H1 (cell line): Measurements from ENCODE around the gene MTARC1. TPM values are rescaled to one million over a fixed set of nuclear protein-coding genes. Genes with fewer than 3 reads are reported as not detected.

Source experiments
- CTCF ChIA-PET: fragments of 300-600 bp; sonication (Branson Sonifier 250); formaldehyde crosslinking; loops from one replicate; lab custom pipeline; 2021; ENCODE audit not compliant: partially characterized antibody; lab: Charles Lee
- POLR2A ChIA-PET: fragments of 300-600 bp; sonication (Branson Sonifier 250); formaldehyde crosslinking; loops from one replicate; lab custom pipeline; 2021; ENCODE audit warnings: inconsistent platforms; ENCODE audit not compliant: partially characterized antibody; lab: Charles Lee
- DNase-seq, 2 experiments: peaks; one replicate each; pipeline versions ENCODE4 v3.0.0 to v3.0.0-alpha.2; 2010 to 2022; ENCODE audit warnings: low spot score in 2 of 2, low read depth in 1 of 2, mixed read lengths in 1 of 2
- FAIRE-seq: peaks from 2 replicates; lab custom pipeline; 2011; peaks lifted over from hg19 to GRCh38; lab: Jason Lieb, UNC
- H2AFZ ChIP-seq: 2 replicates; pipeline ENCODE4 v1.8.1; 2012; ENCODE audit warnings: low read length, inconsistent platforms
- H2AK5ac ChIP-seq: 2 replicates; pipeline ENCODE4 v1.6.1; 2013; ENCODE audit warnings: low read depth, low read length
- H2BK120ac ChIP-seq: replicated peaks from 2 replicates; pipeline ENCODE3; 2013; ENCODE audit warnings: low read depth, low read length, inconsistent platforms
- H2BK12ac ChIP-seq: 2 replicates; pipeline ENCODE4 v1.6.1; 2013; ENCODE audit warnings: low read depth, low read length
- H2BK15ac ChIP-seq: 2 replicates; pipeline ENCODE4 v1.6.1; 2013; ENCODE audit warnings: low read length
- H2BK20ac ChIP-seq: 2 replicates; pipeline ENCODE4 v1.6.1; 2013; ENCODE audit warnings: low read length
- H2BK5ac ChIP-seq: 2 replicates; pipeline ENCODE4 v1.6.1; 2013; ENCODE audit warnings: low read depth, low read length
- H3K14ac ChIP-seq: 2 replicates; pipeline ENCODE4 v1.6.1; 2013; ENCODE audit warnings: inconsistent platforms; ENCODE audit not compliant: insufficient read length
- H3K18ac ChIP-seq: 2 replicates; pipeline ENCODE4 v1.6.1; 2013; ENCODE audit warnings: low read length; ENCODE audit errors: extremely low read depth
- H3K23ac ChIP-seq: 2 replicates; pipeline ENCODE4 v1.6.1; 2013; ENCODE audit warnings: inconsistent platforms; ENCODE audit not compliant: insufficient read length
- H3K23me2 ChIP-seq: 2 replicates; pipeline ENCODE4 v1.6.1; 2013; ENCODE audit warnings: low read depth, low read length
- H3K27ac ChIP-seq: 2 replicates; pipeline ENCODE4 v1.6.1; 2011; ENCODE audit warnings: low read depth, low read length, inconsistent platforms
- H3K27me3 ChIP-seq, 4 experiments: replicated peaks in 1 of 4; 1 replicate in 1 of 4; 2 replicates in 3 of 4; pipeline versions ENCODE4 v1.6.1 to v1.8.1; 2011 to 2013; ENCODE audit warnings: low read length in 3 of 4, mild to moderate bottlenecking in 3 of 4, inconsistent platforms in 2 of 4, mixed read lengths in 2 of 4, moderate library complexity in 1 of 4; ENCODE audit not compliant: control insufficient read depth in 3 of 4, insufficient read depth in 3 of 4; ENCODE audit errors: extremely low read depth in 1 of 4
- H3K36me3 ChIP-seq, 4 experiments: 2 replicates each; pipeline versions ENCODE4 v1.6.1 to v1.8.1; 2011 to 2013; ENCODE audit warnings: mild to moderate bottlenecking in 4 of 4, low read length in 3 of 4, moderate library complexity in 2 of 4, control low read depth in 1 of 4, inconsistent platforms in 1 of 4; ENCODE audit not compliant: insufficient read depth in 4 of 4, control insufficient read depth in 2 of 4
- H3K4ac ChIP-seq: replicated peaks from 2 replicates; pipeline ENCODE3; 2013; ENCODE audit warnings: low read length, low read depth, mixed read lengths, inconsistent platforms; ENCODE audit not compliant: insufficient read length
- H3K4me1 ChIP-seq, 4 experiments: replicated peaks in 1 of 4; 1 replicate in 1 of 4; 2 replicates in 3 of 4; pipeline versions ENCODE4 v1.6.1 to v1.8.1; 2011 to 2013; ENCODE audit warnings: low read length in 3 of 4, inconsistent platforms in 2 of 4, mixed read lengths in 1 of 4; ENCODE audit not compliant: insufficient read depth in 4 of 4, control insufficient read depth in 3 of 4
- H3K4me2 ChIP-seq, 2 experiments: 2 replicates each; pipeline versions ENCODE4 v1.6.1 to v1.8.1; 2011 to 2013; ENCODE audit warnings: low read depth in 2 of 2, low read length in 2 of 2, control low read depth in 1 of 2, inconsistent platforms in 1 of 2, mild to moderate bottlenecking in 1 of 2; ENCODE audit not compliant: insufficient read depth in 1 of 2
- H3K4me3 ChIP-seq, 4 experiments: fragments of 200-600, 300-600 bp in 1 of 4; sonication (generic), shearing (Covaris generic), sonication (Bioruptor Twin) in 1 of 4; 2 replicates each; pipeline versions ENCODE4 v1.5.1 to v1.8.1; 2011 to 2016; ENCODE audit warnings: low read length in 4 of 4, low read depth in 3 of 4, control low read depth in 2 of 4, inconsistent platforms in 2 of 4, mild to moderate bottlenecking in 2 of 4, mixed read lengths in 1 of 4, moderate library complexity in 1 of 4; ENCODE audit not compliant: insufficient read depth in 2 of 4; ENCODE audit errors: extremely low read depth in 1 of 4
- H3K56ac ChIP-seq: replicated peaks from 2 replicates; pipeline ENCODE3; 2013; ENCODE audit warnings: low read depth, mild to moderate bottlenecking, mixed read lengths, low read length, inconsistent platforms; ENCODE audit not compliant: insufficient read length
- H3K79me1 ChIP-seq: 2 replicates; pipeline ENCODE4 v1.6.1; 2013; ENCODE audit warnings: low read depth, low read length, control low read depth
- H3K79me2 ChIP-seq, 2 experiments: 2 replicates each; pipeline versions ENCODE4 v1.6.1 to v1.8.1; 2012 to 2013; ENCODE audit warnings: low read length in 2 of 2, mild to moderate bottlenecking in 2 of 2, inconsistent platforms in 1 of 2; ENCODE audit not compliant: insufficient read depth in 2 of 2, control insufficient read depth in 1 of 2
- H3K9ac ChIP-seq, 4 experiments: replicated peaks in 1 of 4; 1 replicate in 1 of 4; 2 replicates in 3 of 4; pipeline versions ENCODE4 v1.6.1 to v1.8.1; 2011 to 2013; ENCODE audit warnings: low read depth in 3 of 4, low read length in 3 of 4, control low read depth in 2 of 4, mild to moderate bottlenecking in 2 of 4, moderate library complexity in 2 of 4, inconsistent platforms in 1 of 4; ENCODE audit errors: extremely low read depth in 1 of 4
- H3K9me3 ChIP-seq, 2 experiments: 2 replicates each; pipeline versions ENCODE4 v1.6.1 to v1.8.1; 2012 to 2013; ENCODE audit warnings: mild to moderate bottlenecking in 2 of 2, moderate library complexity in 2 of 2, control low read depth in 1 of 2, inconsistent platforms in 1 of 2, low read depth in 1 of 2, low read length in 1 of 2, mixed read lengths in 1 of 2; ENCODE audit not compliant: insufficient read depth in 2 of 2
- H4K20me1 ChIP-seq, 2 experiments: replicated peaks in 1 of 2; 2 replicates each; pipeline versions ENCODE3 to v1.8.1; 2011 to 2013; ENCODE audit warnings: inconsistent platforms in 2 of 2, low read length in 2 of 2, mild to moderate bottlenecking in 1 of 2; ENCODE audit not compliant: insufficient read depth in 2 of 2, control insufficient read depth in 1 of 2
- H4K5ac ChIP-seq: 2 replicates; pipeline ENCODE4 v1.6.1; 2013; ENCODE audit warnings: low read length, low read depth, mixed read lengths, inconsistent platforms; ENCODE audit not compliant: insufficient read length
- H4K8ac ChIP-seq: 2 replicates; pipeline ENCODE4 v1.8.0; 2013; ENCODE audit warnings: mild to moderate bottlenecking, moderate library complexity, low read length, inconsistent platforms; ENCODE audit not compliant: insufficient read depth; ENCODE audit errors: extremely low read depth
- H4K91ac ChIP-seq: replicated peaks from 2 replicates; pipeline ENCODE3; 2013; ENCODE audit warnings: low read length, mixed read lengths, inconsistent platforms; ENCODE audit not compliant: insufficient read length
- ATF3 ChIP-seq: IDR thresholded peaks from 2 replicates; pipeline ENCODE4 v1.6.1; 2011; ENCODE audit warnings: low read depth, mild to moderate bottlenecking, low read length; ENCODE audit not compliant: insufficient read depth
- TEAD4 ChIP-seq: IDR thresholded peaks from 2 replicates; pipeline ENCODE4 v1.6.1; 2012; ENCODE audit warnings: low read depth, low read length, inconsistent platforms, mixed read lengths
- WGBS, 2 experiments: shearing (Covaris generic) in 1 of 2; methylation state at CpG; one replicate each; pipeline versions ENCODE4 v1.1.6 to v1.1.7; 2013 to 2015; ENCODE audit warnings: low lambda C conversion rate in 2 of 2, mixed read lengths in 2 of 2, inconsistent platforms in 1 of 2, low coverage in 1 of 2, missing lambda C conversion rate in 1 of 2; ENCODE audit not compliant: insufficient replicate concordance in 2 of 2, insufficient coverage in 1 of 2, insufficient read length in 1 of 2; ENCODE audit errors: extremely low coverage in 1 of 2, missing lambda C conversion rate in 1 of 2; 5-methylcytosine and 5-hydroxymethylcytosine counted together
- polyA plus RNA-seq, 7 experiments: library from polyadenylated mRNA; depleted of rRNA in 3 of 7; stranded (reverse) in 5 of 7; unstranded in 2 of 7; fragments of >200 nt in 5 of 7; fragments of 200-250 nt in 2 of 7; gene quantifications; 1 replicate in 5 of 7; 2 replicates in 1 of 7; 4 replicates in 1 of 7; pipeline versions ENCODE4 v1.2.1 to v1.2.3, GENCODE V29; 2011 to 2013; ENCODE audit warnings: missing spikeins in 2 of 7, mixed read lengths in 2 of 7
- total RNA-seq: library from RNA; stranded (reverse); fragmentation: NEBNext Ultra II Directional; extraction: Animal tissue kit (Norgen Biotek cat#: 25700); gene quantifications from 2 replicates; pipeline ENCODE4 v1.2.1, GENCODE V29; 2021

Gene MTARC1
- total and polyA plus RNA-seq, 2 of the 8 experiments (the other 6 are each of a cell fraction or from before 2014, with no cell fraction given), result 17.2 to 46.2 TPM

- 82% methylated on average over 9 of the region's 9 CpGs; no CpG with 5 or more reads in 1 of the 2 experiments for WGBS, 2 experiments
- CTCF ChIA-PET, result interaction anchor here (0.6 to 4.2 kb wide), 8 partner anchors 10 to 49 kb away, joined by 3 to 26 read pairs (median 4); no protein-coding TSS in a partner anchor
- H3K9me3 ChIP-seq, result no peaks in the 10 kb centered on the region
- TF ChIP-seq TEAD4, result peak; percentile 45; the same call in 1 of the 2 replicates
- no peak for TF ChIP-seq ATF3
These were observed 37.6 kb downstream of the MTARC1 start for GRCh38 chr1:220824031-220824989.

More at GRCh38 chr1:220824031-220824989, 37.6 kb downstream of the MTARC1 start:
- no peak overlapping the region for H3K4me2 ChIP-seq
- FAIRE-seq, result no peak
- H2BK12ac ChIP-seq, result peak overlapping the region; percentile 23; the same call in 1 of the 2 replicates
- H4K5ac ChIP-seq, result no peak overlapping the region
- no peak overlapping the region for H3K4me3 ChIP-seq
- no peak overlapping the region for H3K23ac ChIP-seq
- no peak overlapping the region for H2AK5ac ChIP-seq
- POLR2A ChIA-PET, result interaction anchor here (0.6 to 1.6 kb wide), 3 partner anchors 9 to 349 kb away, joined by 3 to 4 read pairs (median 3); no protein-coding TSS in a partner anchor
- no peak overlapping the region for H3K18ac ChIP-seq
- peak in 1 of 2 experiments; percentile 30 for DNase-seq
- no peak overlapping the region for H4K8ac ChIP-seq
- H3K27me3 ChIP-seq, result no peaks in the 10 kb centered on the region
- H3K36me3 ChIP-seq, result no peaks in the 10 kb centered on the region; a peak in 1 of 8 replicates
- H3K14ac ChIP-seq, result no peak overlapping the region
- peaks cover 0 to 1% (median 0%) of the 10 kb centered on the region in 4 experiments; a peak in 2 of 7 replicates for H3K4me1 ChIP-seq
- no peak overlapping the region for H3K4ac ChIP-seq
- H3K56ac ChIP-seq, result no peak overlapping the region
- H2AFZ ChIP-seq, result no peak overlapping the region
- H2BK5ac ChIP-seq, result no peak overlapping the region
- no peak overlapping the region for H4K91ac ChIP-seq
- H3K79me1 ChIP-seq, result no peaks in the 10 kb centered on the region
- no peak overlapping the region for H2BK120ac ChIP-seq
- no peaks in the 10 kb centered on the region; the same call in 1 of the 2 replicates for H3K23me2 ChIP-seq
- no peaks in the 10 kb centered on the region for H3K79me2 ChIP-seq
- no peaks in the 10 kb centered on the region for H4K20me1 ChIP-seq
- no peak overlapping the region for H2BK15ac ChIP-seq
- H3K27ac ChIP-seq, result no peak overlapping the region
- no peak overlapping the region for H3K9ac ChIP-seq
- no peak overlapping the region for H2BK20ac ChIP-seq
